Activated CD4-positive, alpha-beta T cell treated with anti-CD3 and anti-CD28 coated beads, Interleukin-2, amount 10 ng/mL, durations not matched to agents 24 days and 14 days (primary cell): ENCODE data around the gene NKIRAS2. TPM values are rescaled to one million over a fixed set of nuclear protein-coding genes. Genes with fewer than 3 reads are reported as not detected.
"Not testable (repeated sequence)": the region's sequence is repeated elsewhere in the genome, so short reads cannot be mapped to it uniquely, and the experiment has no call there.

Experiments
- DNase-seq: peaks from one replicate; pipeline ENCODE4 v3.0.0; 2022
- H3K27ac Mint-ChIP-seq: one replicate; pipeline ENCODE4 v1.8.0; 2022; ENCODE audit warnings: mild to moderate bottlenecking, mixed read lengths
- H3K27me3 Mint-ChIP-seq: one replicate; pipeline ENCODE4 v1.8.0; 2022; ENCODE audit warnings: mixed read lengths
- H3K36me3 Mint-ChIP-seq: one replicate; pipeline ENCODE4 v1.8.0; 2022; ENCODE audit warnings: low read depth, mild to moderate bottlenecking, mixed read lengths
- H3K4me1 Mint-ChIP-seq: one replicate; pipeline ENCODE4 v1.8.0; 2021; ENCODE audit warnings: mixed read lengths
- H3K4me3 Mint-ChIP-seq: one replicate; pipeline ENCODE4 v1.8.0; 2022; ENCODE audit warnings: mild to moderate bottlenecking, moderate library complexity, mixed read lengths
- H3K9me3 Mint-ChIP-seq: one replicate; pipeline ENCODE4 v1.8.0; 2021; ENCODE audit warnings: mixed read lengths
- intact Hi-C: fragments of 100-400 bp; cut with micrococcal nuclease; formaldehyde crosslinking; loops from one replicate; pipeline ENCODE4 v1.15.1; 2023
- total RNA-seq: library from RNA; stranded (reverse); gene quantifications from 2 replicates; pipeline ENCODE4 v1.2.3, GENCODE V29; 2022

NKIRAS2 gene
- total RNA-seq, 1 donor from 2014 or later: 30.3 TPM

DNA sequence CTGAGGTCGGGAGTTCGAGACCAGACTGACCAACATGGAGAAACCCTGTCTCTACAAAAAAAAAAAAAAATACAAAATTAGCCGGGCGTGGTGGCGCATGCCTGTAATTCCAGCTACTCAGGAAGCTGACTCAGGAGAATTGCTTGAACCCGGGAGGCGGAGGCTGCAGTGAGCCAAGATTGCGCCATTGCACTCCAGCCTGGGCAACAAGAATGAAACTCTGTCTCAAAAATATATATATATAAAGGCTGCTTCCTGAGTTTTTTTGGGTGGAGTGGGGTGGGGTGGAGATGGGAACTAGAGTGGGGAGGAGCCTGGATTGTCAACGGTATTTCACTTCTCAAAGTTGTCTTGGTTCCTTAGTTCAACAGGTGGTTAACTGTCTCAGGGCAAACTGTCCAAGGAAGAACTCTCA lies 9.6 kb upstream of the NKIRAS2 start:
- Mint-ChIP-seq H3K27ac (peak overlapping the region; percentile 65), H3K4me1 (peaks cover 39% of the 10 kb centered on the region)
- H3K9me3 Mint-ChIP-seq: not testable (repeated sequence)

DNA sequence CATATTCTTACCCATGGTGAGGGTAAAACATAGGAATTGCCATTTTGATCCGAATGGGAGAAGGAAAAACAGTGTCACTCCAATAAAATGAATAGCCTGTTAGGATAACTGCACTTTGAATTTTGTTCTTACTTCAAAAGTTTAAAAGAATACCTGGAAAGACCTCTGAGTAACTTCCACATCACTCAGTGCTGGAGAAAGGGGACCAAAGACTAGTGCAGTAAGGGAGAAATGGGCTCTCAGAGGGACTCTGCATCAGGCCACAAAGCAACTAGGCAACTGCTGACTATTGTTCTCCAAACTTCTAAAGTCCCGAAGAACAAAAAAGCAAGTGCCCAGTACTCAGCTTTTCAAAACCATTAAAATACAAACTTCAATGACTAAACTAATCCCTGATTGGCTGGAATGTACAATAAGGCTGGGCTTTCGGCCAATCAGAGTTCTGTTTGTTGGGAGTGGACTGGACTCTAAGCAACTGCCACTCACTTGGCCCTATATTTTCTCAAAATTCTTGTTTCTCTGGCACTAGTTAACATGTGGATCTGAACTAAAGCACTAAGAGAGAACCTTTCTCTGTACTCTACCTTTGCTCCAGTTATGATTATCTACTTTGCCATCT lies 8.9 kb upstream of the NKIRAS2 start:
- Mint-ChIP-seq H3K4me1 (peaks cover 39% of the 10 kb centered on the region), H3K27ac (peak overlapping the region; percentile 65), H3K36me3 (peaks cover 23% of the 10 kb centered on the region), H3K4me3 (no peak overlapping the region), H3K9me3 (no peaks in the 10 kb centered on the region), H3K27me3 (no peaks in the 10 kb centered on the region)
- intact Hi-C loops: no loop called here
- no peak for DNase-seq

More for the DNA sequence above, 9.6 kb upstream of the NKIRAS2 start:
- H3K27me3 Mint-ChIP-seq, H3K4me3 Mint-ChIP-seq, intact Hi-C loops, DNase-seq: not testable (repeated sequence)
- H3K36me3 Mint-ChIP-seq: peaks cover 23% of the 10 kb centered on the region

DNA sequence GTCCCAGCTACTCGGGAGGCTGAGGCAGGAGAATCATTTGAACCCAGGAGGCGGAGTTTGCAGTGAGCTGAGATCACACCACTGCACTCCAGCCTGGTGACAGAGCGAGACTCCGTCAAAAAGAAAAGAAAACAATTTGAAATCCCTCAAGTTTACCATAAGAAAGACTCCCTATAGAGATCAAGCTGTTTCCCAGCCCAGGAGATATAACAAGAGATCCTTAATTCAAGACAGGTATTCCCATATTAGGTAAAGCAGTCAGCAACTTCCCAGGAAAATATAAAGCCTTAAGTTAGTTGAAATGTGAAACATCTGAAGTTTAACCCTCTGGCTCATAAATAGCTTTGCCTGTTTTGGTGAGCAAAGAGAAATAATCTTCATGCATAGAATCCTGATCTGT lies 7.5 kb upstream of the NKIRAS2 start:
- intact Hi-C loops, DNase-seq, H3K27ac Mint-ChIP-seq, H3K9me3 Mint-ChIP-seq, H3K4me3 Mint-ChIP-seq, H3K27me3 Mint-ChIP-seq: not testable (repeated sequence)
- peaks cover 26% of the 10 kb centered on the region for H3K36me3 Mint-ChIP-seq
- H3K4me1 Mint-ChIP-seq: peaks cover 43% of the 10 kb centered on the region

DNA sequence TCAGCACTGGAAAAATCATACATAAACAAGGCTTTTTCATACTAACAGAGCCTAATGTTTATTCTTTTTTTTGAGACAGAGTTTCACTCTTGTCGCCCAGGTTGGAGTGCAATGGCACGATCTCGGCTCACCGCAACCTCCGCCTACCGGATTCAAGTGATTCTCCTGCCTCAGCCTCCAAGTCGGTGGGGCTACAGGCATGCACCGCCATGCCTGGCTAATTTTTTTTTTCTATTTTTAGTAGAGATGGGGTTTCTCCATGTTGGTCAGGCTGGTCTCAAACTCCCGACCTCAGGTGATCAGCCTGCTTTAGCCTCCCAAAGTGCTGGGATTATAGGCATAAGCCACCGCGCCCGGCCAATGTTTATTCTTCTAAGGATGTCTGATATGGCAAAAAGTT lies 6.2 kb upstream of the NKIRAS2 start:
- Mint-ChIP-seq H3K4me1 (peaks cover 52% of the 10 kb centered on the region), H3K36me3 (peaks cover 26% of the 10 kb centered on the region)
- H3K27me3 Mint-ChIP-seq, intact Hi-C loops, DNase-seq, H3K27ac Mint-ChIP-seq, H3K4me3 Mint-ChIP-seq, H3K9me3 Mint-ChIP-seq: not testable (repeated sequence)

DNA sequence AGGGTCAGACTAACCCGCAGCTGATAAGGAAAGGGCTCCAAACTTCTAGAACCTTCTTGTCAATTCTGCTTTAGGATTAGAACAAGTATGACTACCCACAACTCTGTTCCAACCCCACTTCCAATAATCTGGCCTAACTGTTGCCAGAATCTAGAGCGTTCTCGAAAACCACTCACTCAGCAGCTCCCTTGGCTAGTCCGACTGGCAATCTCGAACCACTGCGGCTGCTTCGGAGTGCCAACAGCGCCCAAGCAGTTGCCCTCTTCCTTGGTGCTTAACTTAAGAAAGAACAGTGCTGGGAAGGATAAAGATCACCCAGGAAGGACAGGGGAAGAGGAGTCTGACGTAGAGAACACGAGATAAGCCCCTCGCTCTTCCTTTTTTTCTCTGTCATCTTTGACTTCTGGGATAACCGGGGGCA lies 3.5 kb upstream of the NKIRAS2 start:
- H3K9me3 Mint-ChIP-seq: peaks cover 4% of the 10 kb centered on the region
- H3K36me3 Mint-ChIP-seq: peaks cover 19% of the 10 kb centered on the region
- H3K27ac Mint-ChIP-seq: peak overlapping the region; percentile 96
- peaks cover 54% of the 10 kb centered on the region for H3K4me1 Mint-ChIP-seq
- intact Hi-C loops: loop anchor here (2.0 to 5.0 kb wide), 3 partner anchors 96 to 138 kb away; partner anchors contain the start of genes ACLY, DHX58 and RAB5C
- peak; percentile 75 for DNase-seq
- no peaks in the 10 kb centered on the region for H3K27me3 Mint-ChIP-seq
- peak overlapping the region; percentile 99 for H3K4me3 Mint-ChIP-seq

DNA sequence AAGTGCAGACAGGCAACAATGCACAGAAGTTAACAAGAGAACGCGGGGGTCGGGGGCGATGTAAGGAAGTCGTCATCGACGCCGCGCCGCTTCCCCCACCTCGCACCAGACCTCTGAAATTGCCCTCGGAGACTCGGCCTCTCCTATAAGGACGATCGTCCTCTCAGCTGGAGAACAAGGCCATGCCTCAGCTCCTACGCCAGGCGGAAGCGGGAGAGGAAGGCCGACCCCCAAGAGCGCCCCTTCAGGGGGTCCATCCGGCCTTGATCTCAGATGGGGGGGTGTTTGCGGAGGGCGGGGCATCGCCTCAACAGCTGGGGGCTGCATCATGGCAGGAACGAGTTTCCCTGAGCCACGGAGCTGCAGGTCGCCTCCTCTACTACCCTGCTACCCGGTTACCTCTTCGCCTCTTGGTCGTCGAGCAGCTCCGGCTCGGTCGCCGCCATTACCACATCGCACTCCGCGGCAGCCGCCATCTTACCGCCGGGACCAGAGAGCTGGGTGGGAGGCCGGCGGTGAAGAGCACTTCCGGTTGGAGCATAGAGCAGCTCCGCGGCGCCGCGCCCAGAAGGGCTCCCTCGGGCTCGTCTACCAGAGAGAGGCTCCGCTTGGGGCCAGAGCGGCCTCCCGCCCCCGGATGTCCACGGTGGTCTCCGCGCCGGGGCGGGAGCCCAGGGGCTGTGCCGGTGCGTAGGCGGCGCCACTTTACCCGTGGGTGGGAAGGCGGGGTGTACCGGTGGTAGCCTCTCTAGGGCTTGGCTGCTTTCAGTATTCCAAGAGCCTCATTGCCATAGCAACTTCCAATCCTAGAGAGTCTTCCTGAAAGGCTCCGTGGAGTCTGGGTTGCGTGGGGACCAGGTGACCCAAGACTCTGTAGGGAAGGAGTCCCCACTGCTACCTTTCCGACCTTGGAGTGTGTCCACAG lies 2.7 kb upstream of the NKIRAS2 start, which contains the start of gene DNAJC7:
Gene DNAJC7 (minus strand): TSS at position 499 of the 925 bp plus-strand sequence. CDS start 23 bp downstream, at position 476.
- H3K36me3 Mint-ChIP-seq: peaks cover 21% of the 10 kb centered on the region
- no peaks in the 10 kb centered on the region for H3K27me3 Mint-ChIP-seq
- peak within 1 kb of the TSS; percentile 99 for H3K4me3 Mint-ChIP-seq
- intact Hi-C loops: loop anchor here (1.0 to 5.0 kb wide), 4 partner anchors 50 to 138 kb away; partner anchors contain the start of genes ACLY, DHX58 and RAB5C
- peak within 1 kb of the TSS; percentile 96 for H3K27ac Mint-ChIP-seq
- peak; percentile 97 for DNase-seq
- H3K9me3 Mint-ChIP-seq: peaks cover 4% of the 10 kb centered on the region
- peaks cover 50% of the 10 kb centered on the region for H3K4me1 Mint-ChIP-seq

DNA sequence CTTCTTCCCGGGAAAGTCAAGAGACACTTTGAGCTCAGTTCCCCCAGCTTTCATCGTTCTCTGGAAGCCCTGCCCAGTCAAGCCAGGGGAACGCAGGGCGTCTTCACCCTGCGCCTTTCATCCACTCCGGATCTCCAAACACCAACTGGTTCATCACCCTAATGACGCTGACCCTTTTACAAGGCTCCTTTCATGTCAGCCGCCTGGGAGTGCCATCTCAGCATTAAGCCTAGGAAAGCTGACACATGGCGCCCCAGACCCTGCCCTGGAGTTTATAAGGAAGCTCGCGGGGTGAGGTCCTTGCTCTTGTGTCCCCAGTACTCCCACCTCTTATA lies 2.1 kb upstream of the NKIRAS2 start:
- H3K9me3 Mint-ChIP-seq: peaks cover 4% of the 10 kb centered on the region
- intact Hi-C loops: loop anchor here (1.0 to 5.0 kb wide), 4 partner anchors 51 to 137 kb away; partner anchors contain the start of genes ACLY, DHX58 and RAB5C
- peak overlapping the region; percentile 96 for H3K27ac Mint-ChIP-seq
- H3K36me3 Mint-ChIP-seq: peaks cover 24% of the 10 kb centered on the region
- no peaks in the 10 kb centered on the region for H3K27me3 Mint-ChIP-seq
- H3K4me1 Mint-ChIP-seq: peaks cover 50% of the 10 kb centered on the region
- H3K4me3 Mint-ChIP-seq: peak overlapping the region; percentile 99
- no peak for DNase-seq

DNA sequence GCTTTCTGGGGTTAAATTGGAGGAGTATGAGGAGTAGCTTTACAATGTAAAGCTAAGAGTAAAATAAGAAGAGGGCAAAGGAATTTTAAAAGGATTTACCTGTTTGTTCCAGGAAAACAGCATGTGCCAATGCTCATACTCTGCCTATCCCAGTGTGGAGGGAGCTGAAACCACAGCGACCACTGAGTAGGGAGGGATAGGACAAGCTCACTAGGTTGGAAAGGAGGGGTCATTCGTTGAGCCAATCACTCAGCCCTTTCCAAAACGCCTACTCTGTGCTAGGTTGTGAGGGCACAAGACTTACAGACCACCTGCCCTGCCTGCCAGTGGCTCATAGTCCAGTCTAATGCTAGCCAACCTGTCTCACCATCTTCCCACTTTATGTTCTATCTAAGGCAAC lies 1.6 kb upstream of the NKIRAS2 start:
- intact Hi-C loops: loop anchor here (5.0 kb wide), 1 partner anchor 101 kb away; the partner anchor contains the start of gene ACLY
- Mint-ChIP-seq H3K9me3 (peaks cover 4% of the 10 kb centered on the region), H3K27ac (peak overlapping the region; percentile 96), H3K4me3 (peak overlapping the region; percentile 99), H3K27me3 (no peaks in the 10 kb centered on the region), H3K4me1 (peaks cover 47% of the 10 kb centered on the region), H3K36me3 (peaks cover 20% of the 10 kb centered on the region)
- no peak for DNase-seq

DNA sequence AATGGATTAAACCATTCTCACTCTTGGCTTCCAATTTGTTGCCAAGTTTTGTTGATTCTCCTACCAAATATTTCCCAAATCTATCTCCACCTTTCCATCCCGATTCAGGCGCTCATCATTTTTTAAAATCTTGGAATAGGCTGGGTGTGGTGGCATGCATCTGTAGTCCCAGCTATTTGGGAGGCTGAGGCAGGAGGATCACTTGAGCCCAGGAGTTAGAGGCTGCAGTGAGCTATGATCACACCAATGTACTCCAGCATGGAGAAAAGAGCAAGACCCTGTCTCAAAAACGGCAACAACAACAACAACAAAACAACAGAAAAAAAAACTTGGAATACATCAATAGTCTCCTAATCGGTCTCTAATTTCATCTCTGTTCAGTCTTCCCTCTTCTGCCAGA lies 902 bp upstream of the NKIRAS2 start:
- Mint-ChIP-seq H3K4me3 (peak overlapping the region; percentile 99), H3K9me3 (peaks cover 4% of the 10 kb centered on the region), H3K4me1 (peaks cover 44% of the 10 kb centered on the region), H3K27me3 (no peaks in the 10 kb centered on the region), H3K27ac (no peak overlapping the region), H3K36me3 (peaks cover 26% of the 10 kb centered on the region)
- no peak for DNase-seq
- intact Hi-C loops: loop anchor here (5.0 kb wide), 1 partner anchor 102 kb away; the partner anchor contains the start of gene ACLY

DNA sequence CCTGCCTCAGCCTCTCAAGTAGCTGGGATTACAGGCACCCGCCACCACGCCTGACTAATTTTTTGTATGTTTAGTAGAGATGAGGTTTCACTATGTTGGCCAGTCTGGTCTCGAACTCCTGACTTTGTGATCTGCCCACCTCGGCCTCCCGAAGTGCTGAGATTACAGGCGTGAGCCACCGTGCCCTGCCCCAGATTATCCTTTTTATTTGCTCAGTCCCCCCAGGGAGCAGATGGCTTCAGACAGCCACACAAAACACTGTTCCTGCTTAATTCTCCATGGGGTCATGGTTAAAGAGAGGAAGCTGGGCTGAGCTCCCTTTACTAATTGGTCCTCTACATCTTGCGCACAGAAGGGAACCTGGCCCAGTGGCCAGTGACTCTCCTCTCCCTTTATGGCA lies 955 bp downstream of the NKIRAS2 start:
- not testable (repeated sequence) for H3K9me3 Mint-ChIP-seq

DNA sequence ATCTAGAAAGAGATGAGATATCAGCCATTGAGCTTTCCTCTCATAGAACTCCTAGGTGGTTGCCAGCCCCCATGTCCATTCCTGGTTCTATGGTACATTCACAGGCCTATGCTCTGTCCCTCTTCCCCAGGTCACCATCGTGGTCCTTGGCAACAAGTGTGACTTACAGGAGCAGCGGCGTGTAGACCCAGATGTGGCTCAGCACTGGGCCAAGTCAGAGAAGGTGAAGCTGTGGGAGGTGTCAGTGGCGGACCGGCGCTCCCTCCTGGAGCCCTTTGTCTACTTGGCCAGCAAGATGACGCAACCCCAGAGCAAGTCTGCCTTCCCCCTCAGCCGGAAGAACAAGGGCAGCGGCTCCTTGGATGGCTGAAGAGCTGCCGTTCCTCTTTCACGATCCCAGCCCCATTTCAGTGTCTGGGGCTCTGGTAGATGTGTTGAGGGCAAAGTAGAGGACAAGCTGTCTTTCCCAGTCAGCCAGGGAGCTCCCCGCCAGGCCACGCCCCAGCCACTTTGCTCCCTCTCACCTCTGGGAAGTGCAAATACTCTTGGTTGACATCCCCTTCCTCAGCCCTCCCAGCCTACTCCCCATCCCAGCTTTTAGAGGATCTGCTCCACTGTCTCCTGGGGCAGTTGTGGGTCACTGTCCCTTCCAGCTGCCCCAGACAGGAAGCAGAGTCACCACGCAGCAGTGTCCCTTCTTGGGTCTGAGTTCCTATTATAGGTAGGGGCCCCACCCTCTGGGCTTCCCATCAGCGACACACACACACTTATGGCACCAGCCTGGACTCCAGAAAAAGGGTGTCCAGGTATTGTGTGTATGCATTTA lies 3.8 kb downstream of the NKIRAS2 start:
- Mint-ChIP-seq H3K4me3 (no peak overlapping the region), H3K36me3 (peaks cover 23% of the 10 kb centered on the region), H3K27ac (no peak overlapping the region), H3K27me3 (no peaks in the 10 kb centered on the region), H3K4me1 (peaks cover 27% of the 10 kb centered on the region), H3K9me3 (peaks cover 4% of the 10 kb centered on the region)
- intact Hi-C loops: no loop called here
- DNase-seq: no peak

More for the DNA sequence above, 955 bp downstream of the NKIRAS2 start:
- DNase-seq, intact Hi-C loops, H3K27me3 Mint-ChIP-seq: not testable (repeated sequence)
- Mint-ChIP-seq H3K4me1 (peaks cover 45% of the 10 kb centered on the region), H3K36me3 (peaks cover 29% of the 10 kb centered on the region), H3K27ac (peak overlapping the region; percentile 85), H3K4me3 (peak overlapping the region; percentile 96)

DNA sequence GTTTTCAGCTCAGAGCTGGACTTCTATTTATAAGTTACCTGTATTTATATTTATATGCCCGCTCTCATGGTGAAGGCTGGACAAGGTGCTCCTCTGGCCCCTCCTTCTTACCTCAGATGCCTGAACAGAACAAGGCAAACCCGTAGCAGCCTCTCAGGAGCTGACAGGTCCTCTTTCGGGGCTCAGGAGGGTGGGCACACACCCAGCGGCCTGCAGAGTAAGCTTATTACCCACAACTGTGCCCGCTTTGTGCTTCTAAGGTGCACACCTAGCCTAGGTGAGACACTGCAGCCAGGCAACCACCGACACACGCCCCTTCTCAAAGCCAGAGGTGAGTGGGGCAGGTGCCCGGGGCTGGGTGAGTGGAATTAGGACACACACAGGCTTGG lies 5.3 kb downstream of the NKIRAS2 start:
- peaks cover 21% of the 10 kb centered on the region for H3K4me1 Mint-ChIP-seq
- H3K9me3 Mint-ChIP-seq: no peaks in the 10 kb centered on the region
- DNase-seq: no peak
- H3K27ac Mint-ChIP-seq: no peak overlapping the region
- H3K36me3 Mint-ChIP-seq: peaks cover 23% of the 10 kb centered on the region
- no peaks in the 10 kb centered on the region for H3K27me3 Mint-ChIP-seq
- intact Hi-C loops: loop anchor here (5.0 kb wide), 2 partner anchors 37 to 72 kb away; partner anchors contain the start of gene ZNF385C
- H3K4me3 Mint-ChIP-seq: no peak overlapping the region

DNA sequence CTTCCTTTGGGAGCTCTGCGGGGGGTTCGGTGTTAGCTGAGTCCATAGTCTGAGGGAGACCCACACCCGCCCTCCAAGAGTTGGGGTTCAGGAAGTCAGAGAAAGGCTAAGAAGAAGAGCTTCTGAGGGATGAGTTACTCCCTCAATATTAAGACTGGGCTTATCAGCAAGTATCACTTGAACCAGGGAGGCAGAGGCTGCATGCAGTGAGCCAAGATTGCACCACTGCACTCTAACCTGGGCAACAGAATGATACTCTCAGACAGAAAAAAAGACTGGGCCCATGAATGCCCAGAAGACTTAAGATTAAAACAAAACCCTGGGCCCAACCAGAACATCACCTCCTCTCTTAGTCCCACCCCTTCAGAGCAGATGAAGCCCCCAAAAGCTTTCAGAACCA lies 6.0 kb downstream of the NKIRAS2 start:
- no peaks in the 10 kb centered on the region for H3K27me3 Mint-ChIP-seq
- intact Hi-C loops: loop anchor here (5.0 kb wide), 2 partner anchors 36 to 71 kb away; partner anchors contain the start of gene ZNF385C
- H3K4me3 Mint-ChIP-seq: no peak overlapping the region
- H3K4me1 Mint-ChIP-seq: peaks cover 17% of the 10 kb centered on the region
- H3K9me3 Mint-ChIP-seq: no peaks in the 10 kb centered on the region
- DNase-seq: no peak
- H3K27ac Mint-ChIP-seq: no peak overlapping the region
- H3K36me3 Mint-ChIP-seq: peaks cover 20% of the 10 kb centered on the region
